Lower leg skin (tissue), 3 donors: ENCODE data around the gene FGFRL1.

ENCODE experiments used
- POLR2A ChIP-seq, 2 donors: fragments of 450-650 bp; IDR thresholded peaks; one replicate each; pipeline ENCODE4 v1.6.1; 2016 to 2017; ENCODE audit warnings: antibody characterized with exemption in 2 of 2, mild to moderate bottlenecking in 1 of 2, moderate library complexity in 1 of 2
- TF ChIP-seq, protein P1 (sequence below), 3 donors: fragments of 450-650 bp; IDR thresholded peaks; one replicate each; pipeline ENCODE4 v1.5.1; 2016; ENCODE audit warnings: antibody characterized with exemption in 3 of 3, mild to moderate bottlenecking in 3 of 3, moderate library complexity in 2 of 3

GRCh38 chr4:1040344-1041146, 29.1 kb downstream of the FGFRL1 start:
- TF ChIP-seq, protein P1, sequence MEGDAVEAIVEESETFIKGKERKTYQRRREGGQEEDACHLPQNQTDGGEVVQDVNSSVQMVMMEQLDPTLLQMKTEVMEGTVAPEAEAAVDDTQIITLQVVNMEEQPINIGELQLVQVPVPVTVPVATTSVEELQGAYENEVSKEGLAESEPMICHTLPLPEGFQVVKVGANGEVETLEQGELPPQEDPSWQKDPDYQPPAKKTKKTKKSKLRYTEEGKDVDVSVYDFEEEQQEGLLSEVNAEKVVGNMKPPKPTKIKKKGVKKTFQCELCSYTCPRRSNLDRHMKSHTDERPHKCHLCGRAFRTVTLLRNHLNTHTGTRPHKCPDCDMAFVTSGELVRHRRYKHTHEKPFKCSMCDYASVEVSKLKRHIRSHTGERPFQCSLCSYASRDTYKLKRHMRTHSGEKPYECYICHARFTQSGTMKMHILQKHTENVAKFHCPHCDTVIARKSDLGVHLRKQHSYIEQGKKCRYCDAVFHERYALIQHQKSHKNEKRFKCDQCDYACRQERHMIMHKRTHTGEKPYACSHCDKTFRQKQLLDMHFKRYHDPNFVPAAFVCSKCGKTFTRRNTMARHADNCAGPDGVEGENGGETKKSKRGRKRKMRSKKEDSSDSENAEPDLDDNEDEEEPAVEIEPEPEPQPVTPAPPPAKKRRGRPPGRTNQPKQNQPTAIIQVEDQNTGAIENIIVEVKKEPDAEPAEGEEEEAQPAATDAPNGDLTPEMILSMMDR (IDR thresholded peaks at IDR 0.05), result no peak
- TF ChIP-seq POLR2A (IDR thresholded peaks at IDR 0.05), result no peak
